ENCODE data around the gene NLN.

Gene NLN

GRCh38 chr5:65811004-65811403 is 89.0 kb downstream of the NLN start:
- DNase-seq = no peak

GRCh38 chr5:65811885-65812284 is 89.9 kb downstream of the NLN start:
- no peak for DNase-seq

GRCh38 chr5:65812648-65813047 is 90.6 kb downstream of the NLN start:
- DNase-seq = peak in 1 of 2 donors; percentile 11

- no peak for DNase-seq
Observed at GRCh38 chr5:65813174-65813573, 91.2 kb downstream of the NLN start.

GRCh38 chr5:65815161-65815560 is 93.2 kb downstream of the NLN start:
- no peak for DNase-seq

GRCh38 chr5:65816729-65817128 is 94.7 kb downstream of the NLN start:
- no peak for DNase-seq

GRCh38 chr5:65817931-65818330 is 95.9 kb downstream of the NLN start:
- no peak for DNase-seq

- DNase-seq = no peak
Observed at GRCh38 chr5:65818592-65818991, 96.6 kb downstream of the NLN start.

GRCh38 chr5:65819215-65819904 is 97.4 kb downstream of the NLN start:
- no peak for DNase-seq

GRCh38 chr5:65819905-65820240 is 97.9 kb downstream of the NLN start:
- no peak for DNase-seq

GRCh38 chr5:65820373-65820772 is 98.4 kb downstream of the NLN start:
- DNase-seq = no peak

GRCh38 chr5:65821966-65822365 is 100.0 kb downstream of the NLN start:
- no peak for DNase-seq

GRCh38 chr5:65822710-65823109 is 100.7 kb downstream of the NLN start:
- DNase-seq = no peak

- DNase-seq = no peak
Observed at GRCh38 chr5:65823204-65823603, 101.2 kb downstream of the NLN start.

- no peak for DNase-seq
Observed at GRCh38 chr5:65823845-65824445, 101.9 kb downstream of the NLN start.

GRCh38 chr5:65825408-65826328 is 103.7 kb downstream of the NLN start:
- peak; percentile 5 to 35 for DNase-seq

- DNase-seq = no peak
Observed at GRCh38 chr5:65828022-65828896, 106.3 kb downstream of the NLN start.

GRCh38 chr5:65830856-65831255 is 108.9 kb downstream of the NLN start:
- no peak for DNase-seq

- DNase-seq = no peak
Observed at GRCh38 chr5:65831276-65831675, 109.3 kb downstream of the NLN start.

GRCh38 chr5:65832152-65832551 is 110.1 kb downstream of the NLN start:
- no peak for DNase-seq

- DNase-seq = no peak
Observed at GRCh38 chr5:65832603-65833228, 110.7 kb downstream of the NLN start.

- no peak for DNase-seq
Observed at GRCh38 chr5:65833780-65834179, 111.8 kb downstream of the NLN start.

All from CD4-positive, alpha-beta T cell treated with Interleukin-1 beta for 1 hour (primary cell).